GM13977 (cell line): ENCODE measurements around the gene TMEM81.

Experiments
- DNase-seq: peaks from one replicate; pipeline ENCODE4 v3.0.0; 2012; ENCODE audit warnings: low spot score
- CTCF ChIP-seq: IDR thresholded peaks from 2 replicates; pipeline ENCODE4 v1.5.1; 2012; ENCODE audit warnings: mild to moderate bottlenecking, control low read depth; ENCODE audit not compliant: insufficient read depth; ENCODE audit errors: extremely low read depth, missing control alignments
- in situ Hi-C: fragments of 300-500 bp; cut with MboI; formaldehyde crosslinking; loops from one replicate; pipeline ENCODE4 v1.12.0; 2022; ENCODE audit warnings: low sequenced_read_pairs, low pct_unique_long_range_greater_than_20kb, mixed read lengths, inconsistent platforms; ENCODE audit not compliant: unreplicated experiment

TMEM81 gene, protein sequence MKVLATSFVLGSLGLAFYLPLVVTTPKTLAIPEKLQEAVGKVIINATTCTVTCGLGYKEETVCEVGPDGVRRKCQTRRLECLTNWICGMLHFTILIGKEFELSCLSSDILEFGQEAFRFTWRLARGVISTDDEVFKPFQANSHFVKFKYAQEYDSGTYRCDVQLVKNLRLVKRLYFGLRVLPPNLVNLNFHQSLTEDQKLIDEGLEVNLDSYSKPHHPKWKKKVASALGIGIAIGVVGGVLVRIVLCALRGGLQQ

DNA sequence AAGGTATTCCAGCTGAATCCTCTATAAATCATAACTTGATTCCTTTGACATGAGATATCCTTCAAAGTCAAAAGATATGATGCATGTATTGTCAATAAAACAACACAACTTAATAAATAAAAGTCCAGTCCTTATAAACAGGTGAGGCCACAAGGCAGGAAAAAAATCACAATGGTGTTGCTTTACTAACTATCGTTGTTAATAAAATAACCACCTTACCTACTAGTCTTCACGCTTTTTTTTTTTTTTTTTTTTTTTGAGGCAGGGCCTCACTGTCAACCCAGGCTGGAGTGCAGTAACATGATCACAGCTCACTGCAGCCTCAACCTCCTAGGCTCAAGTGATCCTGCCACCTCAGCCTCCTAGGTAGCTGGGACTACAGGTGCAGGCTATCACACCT is at the start of gene TMEM81:
Gene TMEM81 (minus strand): TSS at position 101 of the 400 bp plus-strand sequence. CDS start 140 bp downstream, outside the sequence.
- in situ Hi-C loops: no loop called here
- no peak for TF ChIP-seq CTCF
- DNase-seq: no peak

GRCh38 chr1:205133287-205133686 is 49.0 kb upstream of the TMEM81 start:
- in situ Hi-C loops: loop anchor here (25.0 kb wide), 1 partner anchor 146 kb away; no protein-coding TSS in a partner anchor
- no peak for DNase-seq
- TF ChIP-seq CTCF: no peak

- DNase-seq: no peak
- in situ Hi-C loops: loop anchor here (25.0 kb wide), 1 partner anchor 142 kb away; no protein-coding TSS in a partner anchor
- TF ChIP-seq CTCF: no peak
These were observed 45.3 kb upstream of the TMEM81 start for GRCh38 chr1:205129447-205130029.

DNA sequence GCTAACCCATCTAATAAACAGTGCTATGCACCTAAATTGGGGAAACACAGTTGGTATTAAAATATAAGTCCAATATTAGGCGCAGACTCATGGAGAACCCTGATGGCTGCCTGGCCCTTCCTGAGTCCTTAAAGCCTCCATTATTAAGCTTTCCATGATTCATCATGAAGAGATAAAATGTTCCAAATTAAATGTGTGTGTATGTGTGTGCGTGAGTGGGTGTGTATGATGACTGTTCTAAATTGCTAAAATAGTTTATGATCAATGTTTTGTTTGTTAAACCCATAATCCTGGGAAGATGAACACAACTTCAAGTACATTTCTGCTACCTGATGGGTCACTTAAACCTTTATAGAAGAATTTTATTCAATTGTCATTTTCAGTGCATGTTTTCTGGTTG is 43.8 kb upstream of the TMEM81 start:
- TF ChIP-seq CTCF: no peak
- in situ Hi-C loops: loop anchor here (25.0 kb wide), 1 partner anchor 141 kb away; no protein-coding TSS in a partner anchor
- no peak for DNase-seq

GRCh38 chr1:205127646-205128045 is 43.4 kb upstream of the TMEM81 start:
- TF ChIP-seq CTCF: no peak
- in situ Hi-C loops: loop anchor here (25.0 kb wide), 1 partner anchor 140 kb away; no protein-coding TSS in a partner anchor
- no peak for DNase-seq

GRCh38 chr1:205124726-205125125 is 40.5 kb upstream of the TMEM81 start:
- no peak for DNase-seq
- in situ Hi-C loops: loop anchor here (25.0 kb wide), 1 partner anchor 137 kb away; no protein-coding TSS in a partner anchor
- TF ChIP-seq CTCF: no peak
